SHP77 treated with DMSO at 0.1 percent for 48 hours (cell line): Measurements from ENCODE around the gene TMEM86B.
"Not testable (repeated sequence)": the region's sequence is repeated elsewhere in the genome, so short reads cannot be mapped to it uniquely, and the experiment has no call there.

Source experiments
- DNase-seq: peaks from one replicate; lab custom pipeline; 2025; lab: John Stamatoyannopoulos, UW

TMEM86B gene

DNA sequence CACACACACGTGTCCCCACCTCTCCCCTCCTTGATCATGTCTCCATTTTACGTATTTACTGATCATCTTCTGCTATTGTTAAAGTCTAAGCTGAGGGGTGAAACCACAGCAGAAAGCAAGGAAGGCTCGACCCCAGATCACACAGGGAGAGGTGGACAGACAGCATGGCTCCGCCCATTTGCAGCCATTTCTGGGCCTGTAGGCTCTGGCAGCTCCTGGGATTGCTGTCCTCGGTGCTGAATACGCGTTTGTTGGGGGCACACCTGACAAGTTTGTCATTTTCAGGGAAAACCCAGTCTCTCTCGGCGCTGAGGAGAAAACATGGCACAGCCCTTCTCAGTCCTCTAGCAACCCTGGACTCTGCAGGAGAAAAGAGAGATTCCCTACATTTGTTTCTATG, 8.0 kb downstream of the TMEM86B start:
- no peak for DNase-seq

DNA sequence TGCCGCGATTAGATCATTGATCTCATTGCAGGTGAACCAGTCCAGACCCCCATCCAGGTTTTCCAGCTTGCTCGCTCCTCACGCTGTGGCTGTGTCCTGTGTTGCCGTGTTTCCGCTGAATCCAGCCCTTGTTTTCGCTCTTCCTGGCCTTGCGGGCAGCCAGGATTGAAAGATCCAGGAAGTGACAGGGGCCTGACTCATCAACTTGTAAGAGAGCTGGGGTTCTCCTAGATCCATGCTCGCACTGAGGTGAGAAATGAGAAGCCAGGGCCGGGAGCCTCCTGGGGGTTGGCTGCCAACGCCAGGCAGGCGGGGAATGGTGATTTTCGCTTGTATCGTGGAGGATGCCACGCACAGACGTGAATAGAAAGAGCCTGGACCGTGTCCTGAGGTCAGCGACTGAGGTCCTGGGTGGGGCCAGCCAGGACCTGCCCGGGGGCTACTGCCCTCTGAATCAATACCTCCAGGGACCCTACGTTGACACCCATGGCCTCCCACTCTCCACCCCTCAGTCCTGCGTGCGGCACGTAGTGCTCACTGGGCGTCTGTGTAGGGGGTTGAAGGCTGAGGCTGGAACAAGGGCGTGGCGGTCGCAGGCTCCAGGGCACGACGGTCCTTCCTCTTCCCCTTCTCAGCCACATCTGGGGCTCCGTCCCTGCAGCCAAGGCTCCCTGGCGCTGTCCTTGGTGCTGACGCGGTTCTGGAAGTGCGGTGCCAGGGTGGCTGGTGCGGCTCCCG, 11.9 kb downstream of the TMEM86B start:
- DNase-seq: peak; percentile 92

DNA sequence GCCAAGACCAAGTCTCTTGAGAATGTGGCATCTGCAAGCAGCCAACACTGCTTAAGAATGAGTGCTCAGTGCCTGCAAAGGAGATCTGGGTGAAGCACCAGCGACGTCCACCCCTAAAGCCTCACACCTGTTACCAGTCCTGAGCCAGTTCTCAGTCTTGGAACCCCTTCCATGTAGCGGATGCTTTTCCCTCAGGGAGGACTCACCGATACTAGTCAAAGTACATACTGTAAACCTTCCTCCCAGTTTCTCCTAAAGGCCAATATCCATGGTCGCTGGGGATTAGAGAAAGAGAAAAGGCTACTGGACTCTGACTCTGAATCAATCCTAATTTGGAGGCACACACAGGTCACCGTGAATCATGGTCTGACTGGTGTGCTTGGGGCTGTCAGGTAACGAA, 15.0 kb downstream of the TMEM86B start:
- DNase-seq: no peak

DNA sequence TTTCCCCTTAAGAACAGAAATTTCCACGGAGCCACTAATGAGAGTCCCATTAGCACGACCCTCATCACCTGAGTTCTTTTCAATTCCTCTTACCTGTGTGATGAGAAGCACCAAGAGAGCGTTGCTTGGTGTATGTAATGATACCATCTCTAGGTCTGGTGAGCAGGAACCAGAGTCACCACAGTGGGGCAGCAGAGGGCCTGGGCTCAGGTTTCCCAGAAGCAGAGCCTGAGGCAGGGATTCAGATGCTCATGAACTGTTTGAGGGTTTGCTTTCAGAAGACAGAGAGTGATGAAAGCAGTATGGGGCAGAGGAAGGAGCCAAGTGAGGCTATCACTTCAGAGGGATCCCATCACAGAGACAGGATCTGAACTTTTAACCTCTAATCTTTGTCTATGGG, 16.1 kb downstream of the TMEM86B start:
- peak; percentile 10 for DNase-seq

DNA sequence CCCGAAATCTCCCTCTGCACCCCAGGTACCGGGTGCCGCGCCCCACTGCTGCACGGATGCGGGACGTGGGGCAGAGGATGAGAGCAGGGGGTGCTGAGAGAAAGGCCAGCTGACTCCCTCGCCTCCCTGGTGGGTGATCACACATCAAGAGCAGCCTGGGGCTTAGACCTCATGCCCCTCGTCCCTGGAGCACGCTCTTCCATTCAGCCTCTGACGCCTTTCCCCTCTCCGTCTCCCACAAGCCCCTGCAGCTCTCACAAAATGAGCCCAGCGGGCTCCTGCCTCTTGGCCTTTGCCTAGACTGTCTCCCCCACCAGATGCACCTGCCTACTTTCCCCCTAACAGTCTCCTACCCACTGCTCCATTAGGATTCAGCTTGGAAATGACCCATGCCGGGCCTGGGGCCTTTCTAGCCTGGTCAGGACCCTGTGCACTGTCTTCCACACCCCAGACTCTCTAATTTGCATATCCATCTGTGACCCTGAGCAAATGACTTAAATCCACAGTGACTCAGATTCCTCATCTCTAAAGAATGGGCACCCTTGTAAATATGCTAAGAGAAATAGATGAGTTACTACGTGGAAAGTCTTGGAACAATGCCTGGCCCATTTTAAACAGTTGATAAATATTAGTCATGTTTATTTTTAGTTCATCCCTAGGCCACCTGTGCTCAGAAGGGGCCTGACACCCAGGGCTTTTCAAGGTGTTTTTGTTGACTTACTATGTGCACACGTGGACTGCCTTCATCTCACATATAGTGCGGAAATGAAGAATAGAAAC, 18.7 kb downstream of the TMEM86B start:
- peak; percentile 54 for DNase-seq

DNA sequence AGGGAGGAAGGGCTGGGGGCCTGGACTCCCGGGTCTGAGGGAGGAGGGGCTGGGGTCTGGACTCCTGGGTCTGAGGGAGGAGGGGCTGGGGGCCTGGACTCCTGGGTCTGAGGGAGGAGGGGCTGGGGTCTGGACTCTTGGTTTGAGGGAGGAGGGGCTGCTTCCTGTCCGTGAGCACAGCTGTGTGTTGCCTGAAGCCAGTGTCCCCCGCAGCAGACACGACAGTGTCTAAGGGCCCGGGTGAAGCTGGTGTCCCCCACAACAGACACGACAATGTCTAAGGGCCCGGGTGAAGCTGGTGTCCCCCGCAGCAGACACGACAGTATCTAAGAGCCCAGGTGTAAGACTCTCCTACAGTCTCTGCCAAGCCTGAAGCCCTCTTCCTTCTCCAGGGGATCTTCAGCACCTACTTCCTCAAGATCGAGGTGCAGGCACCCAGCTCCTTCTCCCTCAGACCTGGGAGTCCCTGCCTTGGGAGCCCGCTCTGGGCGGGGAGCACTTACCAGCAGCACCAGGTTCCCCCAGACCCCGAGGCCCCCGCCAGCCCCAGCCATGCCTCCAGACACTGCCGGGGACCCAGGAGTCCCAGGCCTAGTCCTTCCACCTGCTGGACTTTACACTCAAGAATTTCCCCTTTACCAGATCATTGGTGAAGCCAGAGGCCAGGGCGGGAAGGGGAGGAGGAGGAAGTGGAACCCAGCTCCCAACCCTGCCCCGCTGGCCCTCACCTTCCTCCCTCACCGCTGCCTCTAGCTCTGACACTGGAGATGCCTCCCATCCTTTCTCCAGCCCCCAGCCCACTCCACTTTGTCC, 19.5 kb downstream of the TMEM86B start, which contains the start of gene PTPRH:
Gene PTPRH (minus strand): TSS at position 622 of the 813 bp plus-strand sequence. CDS start 68 bp downstream, at position 554.
- DNase-seq: no peak

DNA sequence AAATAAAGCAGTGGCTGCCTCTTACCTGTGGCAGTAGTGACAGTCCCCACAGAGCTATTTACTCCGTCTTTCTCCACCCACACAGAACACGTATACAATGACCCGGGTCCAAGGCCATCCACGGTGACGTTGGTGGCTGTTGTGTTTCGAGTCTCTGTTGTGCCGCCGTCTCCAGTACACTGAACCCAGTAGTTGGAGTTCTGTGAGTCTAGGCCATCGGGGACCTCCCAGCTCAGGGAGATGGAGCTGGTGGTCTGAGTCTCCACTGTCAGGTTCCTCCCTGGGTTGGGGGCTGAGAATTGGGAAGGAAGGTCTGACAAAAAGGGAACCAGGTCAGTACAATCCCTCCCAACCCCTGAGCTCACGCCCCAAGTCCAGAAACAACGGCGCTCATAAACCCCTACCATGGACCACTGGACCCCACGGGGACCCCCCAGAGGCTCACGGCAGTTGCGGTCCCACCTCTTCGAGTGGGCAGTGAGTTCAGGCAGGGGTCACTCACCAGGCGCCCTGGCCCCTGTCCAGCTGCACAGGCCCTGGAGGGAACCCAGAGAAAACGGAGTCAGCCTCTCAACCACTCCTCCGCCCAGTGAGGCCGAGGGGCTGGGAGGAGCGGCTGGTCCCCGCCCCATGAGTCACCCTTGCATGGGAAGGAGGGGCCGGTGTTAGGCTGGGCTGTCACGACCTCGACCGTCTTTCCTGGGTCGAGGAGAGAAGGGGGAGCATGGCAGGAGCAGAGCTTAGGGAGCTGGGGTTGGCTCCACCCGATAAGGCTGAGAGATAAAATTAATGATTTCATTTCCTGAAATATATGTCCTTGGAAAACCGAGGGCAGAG, 21.7 kb downstream of the TMEM86B start:
- peak; percentile 16 for DNase-seq

DNA sequence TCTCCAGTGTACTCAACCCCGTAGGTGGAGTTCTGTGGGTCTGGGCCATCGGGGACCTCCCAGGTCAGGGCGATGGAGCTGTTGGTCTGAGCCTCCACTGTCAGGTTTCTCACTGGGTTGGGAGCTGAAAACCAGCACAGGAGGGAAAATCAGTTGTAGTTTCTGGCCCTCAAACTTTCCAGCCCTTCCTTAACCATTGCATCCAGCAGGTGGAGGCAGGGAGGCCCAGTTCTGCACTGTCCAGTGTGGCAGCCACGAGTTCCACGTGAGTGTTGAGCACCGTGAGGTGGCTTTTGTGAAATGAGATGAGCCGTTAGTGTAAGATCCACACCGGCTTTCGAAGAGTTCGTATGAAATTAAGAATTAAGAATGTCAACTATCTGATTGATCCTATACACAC, 26.4 kb downstream of the TMEM86B start:
- DNase-seq: not testable (repeated sequence)

DNA sequence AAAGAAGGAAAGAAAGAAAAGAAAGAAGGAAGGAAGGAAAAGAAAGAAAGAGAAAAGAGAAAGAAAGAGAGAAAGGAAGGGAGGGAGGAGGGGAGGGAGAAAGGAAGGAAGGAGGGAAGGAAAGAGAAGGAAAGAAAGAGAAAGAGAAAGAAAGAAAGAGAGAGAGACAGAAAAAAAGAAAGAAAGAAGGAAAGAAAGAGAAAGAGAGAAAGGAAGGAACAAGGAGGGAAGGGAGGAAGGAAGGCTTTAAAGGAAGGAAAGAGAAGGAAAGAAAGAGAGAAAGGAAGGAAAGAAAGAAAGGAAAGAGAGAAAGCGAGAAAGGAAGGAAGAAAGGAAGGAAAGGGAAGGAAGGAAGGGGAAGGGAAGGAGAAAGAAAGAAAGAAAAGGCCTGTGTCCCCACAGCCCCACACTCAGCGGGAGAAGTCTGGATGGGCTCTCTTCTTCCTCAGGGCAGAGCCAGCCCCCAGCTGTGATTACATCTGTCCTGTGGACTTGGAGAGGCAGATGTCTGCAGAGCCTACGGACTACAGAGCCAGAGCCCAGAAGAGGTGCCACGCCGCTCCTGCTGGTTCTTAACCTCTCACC, 28.9 kb downstream of the TMEM86B start:
- no peak for DNase-seq

DNA sequence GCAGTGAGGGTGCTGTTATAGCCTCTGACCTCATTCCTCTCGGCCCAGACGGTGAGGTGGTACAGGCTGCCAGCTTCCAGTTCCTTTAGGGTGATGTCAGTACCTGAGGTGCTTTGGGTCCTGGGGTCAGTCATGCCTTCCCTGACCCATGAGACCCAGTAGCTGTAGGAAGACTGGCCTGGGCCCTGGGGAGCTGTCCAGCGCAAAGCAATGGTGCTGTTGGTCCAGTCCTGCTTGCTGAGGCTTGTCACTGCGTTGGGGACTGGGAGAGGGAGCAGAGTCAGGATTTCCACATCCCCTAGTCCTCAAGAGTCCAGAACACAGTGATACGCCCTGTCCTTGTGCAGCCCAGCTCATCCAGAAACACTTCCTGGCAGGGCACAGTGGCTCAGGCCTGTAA, 29.9 kb downstream of the TMEM86B start:
- DNase-seq: no peak

DNA sequence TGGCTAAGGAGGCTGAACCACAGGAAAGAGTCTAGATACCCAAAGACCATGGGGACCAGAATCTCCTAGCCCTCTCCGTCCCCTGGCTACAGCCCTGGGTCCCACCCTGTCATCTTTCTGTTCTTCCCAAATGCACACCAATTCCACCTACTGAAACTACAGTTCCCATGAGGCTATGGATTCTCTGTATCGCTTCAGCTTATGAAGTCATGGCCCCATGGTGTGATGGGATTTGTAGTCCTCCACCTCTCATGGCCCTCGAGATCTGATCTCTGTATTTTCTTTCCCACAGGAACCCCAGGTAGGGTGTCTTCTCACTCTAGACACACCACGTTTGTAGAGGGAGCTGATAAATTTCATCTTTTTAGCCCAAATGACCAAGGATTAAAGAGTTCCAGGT, 31.0 kb downstream of the TMEM86B start:
- DNase-seq: no peak

DNA sequence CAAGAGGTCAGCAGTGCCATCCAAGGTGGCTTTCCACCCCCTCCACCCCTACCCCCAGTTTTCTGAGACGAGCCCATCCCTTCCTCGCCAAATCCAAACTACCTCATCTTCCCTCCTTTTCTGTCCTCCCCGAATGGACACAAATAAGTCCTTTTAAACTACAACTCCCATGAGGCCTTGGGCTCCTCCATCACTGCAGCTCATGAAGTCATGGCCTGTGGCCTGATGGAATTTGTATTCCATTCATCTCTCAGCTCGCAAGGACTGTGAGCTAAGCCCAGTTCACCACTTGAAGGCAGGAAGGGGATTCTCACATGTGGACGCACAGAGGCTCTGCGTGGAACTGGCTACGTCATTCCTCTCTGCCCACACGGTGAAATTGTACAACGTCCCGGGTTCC, 31.8 kb downstream of the TMEM86B start:
- DNase-seq: no peak

DNA sequence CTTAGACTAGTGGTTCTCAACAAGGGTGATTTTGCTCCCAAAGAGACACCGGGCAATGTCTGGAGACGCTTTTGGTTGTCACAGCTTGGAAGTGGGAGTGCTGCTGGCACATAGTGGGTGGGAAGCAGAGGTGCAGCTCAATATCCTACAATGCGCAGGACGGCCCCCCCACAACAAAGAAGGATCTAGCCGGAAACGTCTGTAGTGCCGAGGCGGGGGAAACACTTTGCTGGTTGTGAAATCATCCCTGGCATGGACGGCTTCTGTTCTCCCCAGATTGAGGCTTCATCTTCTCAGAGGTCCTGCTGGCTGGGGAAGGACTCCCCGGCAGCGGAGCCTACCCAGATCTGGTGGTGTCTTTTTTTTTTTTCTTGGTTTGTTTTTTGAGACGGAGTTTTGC, 35.1 kb downstream of the TMEM86B start:
- DNase-seq: no peak

DNA sequence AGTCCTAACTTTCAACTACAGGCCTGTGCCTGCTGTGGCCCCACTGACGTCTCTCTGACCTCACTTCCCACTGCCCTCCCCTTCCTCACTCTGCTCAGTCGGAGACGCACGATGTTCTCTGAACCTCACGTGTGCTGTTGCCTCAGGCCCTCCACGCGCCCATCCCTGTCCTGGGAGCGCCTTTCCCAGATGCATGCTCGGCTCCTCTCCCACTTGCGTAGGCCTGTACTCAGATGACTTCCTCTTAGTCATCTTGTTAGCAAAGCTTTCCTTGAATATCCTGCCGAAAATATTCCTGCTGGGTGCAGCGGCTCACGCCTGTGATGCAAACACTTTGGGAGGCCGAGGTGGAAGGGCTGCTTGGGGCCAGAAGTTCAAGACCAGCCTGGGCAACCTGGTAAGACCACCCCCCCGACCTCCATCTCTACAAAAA, 39.1 kb downstream of the TMEM86B start:
- peak; percentile 57 for DNase-seq

DNA sequence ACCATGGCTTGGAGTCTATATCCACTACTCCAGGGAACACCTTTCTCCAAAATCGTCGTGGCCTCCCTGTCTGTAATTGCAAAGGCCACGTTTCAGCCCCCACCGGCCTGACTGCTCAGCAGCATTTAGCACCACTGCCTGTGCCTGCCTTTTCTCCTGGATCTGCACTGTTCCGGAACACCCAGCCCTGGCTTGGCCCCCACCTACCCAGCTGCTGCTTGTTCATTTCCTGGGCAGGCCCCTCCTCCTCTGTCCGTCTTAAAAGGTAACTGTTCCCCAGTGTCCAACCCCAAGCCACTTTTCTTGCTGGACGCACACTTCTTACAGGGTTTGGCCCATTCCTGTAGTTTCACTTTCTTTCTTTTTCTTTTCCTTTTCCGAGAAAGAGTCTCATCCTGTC, 39.9 kb downstream of the TMEM86B start:
- DNase-seq: no peak

DNA sequence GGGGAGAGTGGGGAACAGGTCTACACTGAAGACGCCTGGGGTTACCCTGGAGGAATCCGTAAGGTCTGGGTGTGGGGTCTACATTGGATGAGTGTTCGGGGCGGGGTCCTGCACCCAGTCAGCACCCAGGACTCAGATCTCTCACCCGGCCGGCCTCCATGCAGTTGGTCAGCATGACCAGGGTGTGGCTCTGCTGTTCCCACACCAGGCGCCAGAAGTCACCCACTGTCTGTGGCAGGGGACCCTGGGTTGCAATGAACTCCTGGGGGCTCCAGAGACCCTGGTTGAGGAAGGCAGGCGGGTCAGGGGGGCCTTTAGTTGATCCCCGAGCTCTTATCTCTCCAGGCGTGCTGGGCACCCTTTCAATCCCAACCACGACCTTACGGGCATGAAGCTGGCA, 42.5 kb downstream of the TMEM86B start:
- no peak for DNase-seq

DNA sequence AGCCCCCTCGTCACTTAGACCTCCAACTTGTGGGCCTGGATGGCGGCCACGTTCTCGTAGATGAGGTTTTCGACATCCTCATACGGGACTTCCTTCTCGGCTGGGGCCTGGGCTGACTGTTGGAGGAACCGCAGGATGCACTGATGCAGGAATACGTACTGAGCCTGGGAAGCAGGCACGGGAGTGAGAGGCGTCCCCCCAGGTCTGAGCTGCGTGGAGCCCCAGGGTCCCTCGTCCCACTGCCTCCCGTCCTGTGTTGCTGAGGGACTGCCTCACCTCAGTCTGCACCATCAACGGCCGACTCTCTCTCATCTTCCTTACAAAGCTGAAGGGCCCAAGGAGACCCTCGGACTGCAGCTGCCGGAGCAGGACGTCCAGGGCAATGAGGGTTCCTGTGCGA, 46.8 kb downstream of the TMEM86B start:
- DNase-seq: no peak

DNA sequence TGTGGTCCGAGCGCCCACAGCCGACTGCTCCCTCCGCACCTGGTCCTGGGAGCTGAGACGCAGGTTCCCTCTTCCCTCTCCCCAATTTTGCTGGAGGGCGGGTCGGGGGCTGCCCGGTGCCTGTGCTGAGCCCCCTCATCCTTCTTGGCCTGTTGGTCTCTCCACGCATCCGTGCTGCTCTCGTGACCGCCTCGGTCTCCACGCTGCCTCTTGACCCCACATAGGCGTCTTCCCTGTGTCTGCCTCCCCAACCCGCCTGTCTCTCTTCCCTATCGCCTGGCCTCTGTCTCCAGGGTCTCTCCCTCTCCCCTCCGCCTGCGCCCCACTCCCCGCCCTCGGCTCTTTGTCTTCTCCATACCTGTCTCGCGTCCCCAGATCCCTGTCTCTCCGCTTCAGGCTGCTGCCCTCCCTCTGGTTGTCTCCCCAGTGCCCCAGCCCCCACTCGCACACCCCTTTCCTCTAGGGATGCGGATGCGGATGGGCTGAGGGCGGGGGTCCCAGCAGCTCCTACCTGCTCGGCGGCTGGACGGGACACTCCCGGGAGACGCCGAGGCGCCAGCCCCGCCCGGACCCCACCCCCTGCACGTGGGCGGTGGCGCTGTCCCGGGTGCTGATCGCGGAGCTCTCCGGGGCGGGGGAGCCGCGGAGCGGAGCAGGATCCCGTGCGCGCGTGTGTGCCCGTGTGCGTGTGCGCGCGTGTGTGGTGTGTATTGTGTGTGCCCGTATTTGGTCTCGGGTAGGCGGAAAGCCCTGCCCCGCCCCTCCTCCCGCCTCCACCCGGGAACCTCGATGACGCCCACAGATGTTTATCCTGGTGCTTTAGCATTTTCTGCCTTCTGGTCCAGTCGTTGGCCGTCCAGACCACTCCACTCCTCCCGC, 48.7 kb downstream of the TMEM86B start, which contains the start of gene SYT5:
Gene SYT5 (minus strand): TSS at position 684 of the 879 bp plus-strand sequence. CDS start 1,248 bp downstream, outside the sequence.
- no peak for DNase-seq

DNA sequence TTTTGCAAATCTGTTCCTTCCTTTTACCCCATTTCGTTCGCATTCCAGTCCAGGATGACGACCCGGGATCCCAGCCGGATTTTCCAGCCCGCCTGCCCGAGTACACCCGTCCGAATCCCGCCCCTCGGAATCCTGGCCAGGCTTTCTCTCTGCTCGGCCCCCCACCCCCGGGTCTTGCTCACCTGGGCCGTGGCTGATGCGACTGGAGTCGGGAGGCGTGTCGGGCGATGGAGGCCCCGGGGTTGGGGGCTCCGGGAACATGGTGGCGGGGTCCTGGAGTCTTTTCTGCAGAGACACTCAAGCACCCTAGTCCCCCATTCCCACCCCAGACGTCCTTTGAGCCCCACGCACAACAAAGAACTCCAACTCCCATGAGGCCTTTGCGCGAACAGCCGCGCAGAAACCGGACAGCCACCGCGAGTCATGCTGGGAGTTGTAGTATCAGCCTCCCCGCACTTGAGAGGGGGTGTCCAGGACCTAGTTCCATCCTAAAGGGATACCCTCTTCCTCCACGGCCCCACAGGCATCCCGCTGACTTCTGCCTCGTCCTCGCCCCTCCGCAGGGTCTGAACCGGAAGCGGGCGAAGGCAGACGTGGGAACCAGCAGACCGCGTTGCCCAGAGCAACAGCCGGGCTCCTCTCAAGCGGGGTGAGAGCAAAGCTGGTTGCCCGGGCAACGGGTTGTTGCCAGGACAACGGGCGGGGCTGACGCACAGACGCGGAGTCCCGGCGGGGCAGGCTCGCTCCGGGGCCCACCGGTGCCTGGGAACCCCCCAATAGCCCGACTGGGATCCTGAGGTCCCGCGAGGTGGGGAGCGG, 49.6 kb downstream of the TMEM86B start:
- DNase-seq: peak; percentile 67
